Measurements from ENCODE around the gene CFAP46.
"Not testable (repeated sequence)": the region's sequence is repeated elsewhere in the genome, so short reads cannot be mapped to it uniquely, and the experiment has no call there.

Gene CFAP46

GRCh38 chr10:132826524-132827422 is 115.6 kb downstream of the CFAP46 start:
- no peak for DNase-seq (ENCODE audit: low spot score)

GRCh38 chr10:132825783-132826523 is 116.4 kb downstream of the CFAP46 start:
- not testable (repeated sequence) for DNase-seq (ENCODE audit: low spot score)

DNA sequence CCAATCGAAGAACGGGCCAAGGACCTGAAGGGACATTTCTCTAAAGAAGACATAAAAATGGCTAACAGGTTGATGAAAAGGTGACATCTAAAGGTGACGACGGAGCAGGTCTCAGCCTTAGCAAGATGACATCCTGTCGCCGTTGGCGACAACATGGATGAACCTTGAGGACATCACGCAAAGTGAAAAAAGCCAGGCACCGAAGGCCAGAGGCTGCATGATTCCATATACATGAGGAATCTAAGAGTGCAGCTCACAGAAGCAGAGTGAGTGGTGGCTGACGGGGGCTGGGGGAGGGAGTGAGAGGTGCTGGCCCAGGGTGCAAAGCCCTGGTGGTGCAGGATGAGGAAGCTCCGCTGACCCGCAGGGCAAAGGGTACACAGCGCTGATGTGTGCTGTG is 122.3 kb downstream of the CFAP46 start:
- no peak for DNase-seq (ENCODE audit: low spot score)

DNA sequence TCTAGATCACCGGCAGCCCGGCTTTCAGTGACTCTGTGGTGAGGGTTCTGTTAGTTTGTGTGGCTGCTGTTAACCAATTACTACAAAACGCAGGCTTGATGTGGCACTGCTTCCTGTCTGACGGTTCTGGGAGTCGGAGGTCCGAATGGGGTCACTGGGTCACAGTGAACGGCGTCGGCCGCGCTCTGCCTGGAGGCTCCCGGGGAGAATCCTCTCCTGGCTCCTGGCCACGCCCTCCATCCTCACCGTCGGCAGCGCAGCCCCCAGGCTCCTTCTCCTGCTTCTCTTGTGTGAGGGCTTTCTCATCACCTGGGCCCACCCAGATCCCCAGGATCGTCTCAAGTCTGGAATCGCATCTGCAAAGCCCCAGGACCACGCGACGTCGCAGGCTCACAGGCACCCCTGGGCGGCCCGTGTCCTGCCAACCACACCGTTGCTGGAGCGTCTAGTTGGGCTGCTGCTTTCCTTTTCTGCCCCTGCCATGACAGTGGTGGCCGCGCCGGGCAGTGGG is 124.6 kb downstream of the CFAP46 start:
- no peak for DNase-seq (ENCODE audit: low spot score)

DNA sequence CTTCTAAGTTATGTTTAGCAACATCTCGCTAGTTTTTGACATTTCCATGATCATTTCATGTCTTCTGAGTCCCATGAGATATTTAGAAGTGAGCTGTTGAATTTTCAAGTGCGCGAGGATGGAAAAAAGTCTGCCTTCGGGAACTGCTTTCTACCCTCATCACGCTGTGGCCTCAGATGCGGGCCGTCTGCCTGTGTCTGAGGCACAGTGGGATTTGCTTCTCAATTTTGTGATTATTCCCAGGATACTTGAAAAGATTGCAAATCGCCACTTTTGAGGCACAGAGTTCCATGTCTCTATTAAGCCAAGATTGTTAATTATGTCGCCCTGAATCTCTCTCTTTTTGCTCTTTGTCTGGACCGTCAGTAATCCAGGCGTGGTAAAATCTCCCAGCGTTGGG is 125.7 kb downstream of the CFAP46 start:
- no peak for DNase-seq (ENCODE audit: low spot score)

GRCh38 chr10:132815168-132815857 is 127.1 kb downstream of the CFAP46 start:
- DNase-seq (ENCODE audit: low spot score): no peak

DNA sequence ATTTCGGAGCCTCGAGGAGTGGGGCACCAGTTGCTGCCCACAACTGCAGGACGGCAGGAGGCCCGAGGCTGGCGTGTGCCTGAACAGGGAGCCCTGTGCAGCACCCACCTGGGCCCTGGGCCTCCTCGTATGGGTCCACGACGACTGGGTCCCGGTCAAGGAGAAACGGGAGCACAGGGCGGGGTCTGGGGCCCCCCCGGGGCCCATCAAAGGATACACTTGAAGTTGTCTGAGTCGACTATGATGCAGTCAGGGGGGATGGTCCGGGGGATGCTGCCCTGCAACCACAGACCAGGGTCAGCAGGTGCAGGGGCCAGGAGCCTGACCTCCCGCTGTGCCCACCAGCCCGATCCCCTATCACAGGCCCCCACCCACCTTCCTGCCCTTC is 127.9 kb downstream of the CFAP46 start:
- DNase-seq (ENCODE audit: low spot score): no peak

DNA sequence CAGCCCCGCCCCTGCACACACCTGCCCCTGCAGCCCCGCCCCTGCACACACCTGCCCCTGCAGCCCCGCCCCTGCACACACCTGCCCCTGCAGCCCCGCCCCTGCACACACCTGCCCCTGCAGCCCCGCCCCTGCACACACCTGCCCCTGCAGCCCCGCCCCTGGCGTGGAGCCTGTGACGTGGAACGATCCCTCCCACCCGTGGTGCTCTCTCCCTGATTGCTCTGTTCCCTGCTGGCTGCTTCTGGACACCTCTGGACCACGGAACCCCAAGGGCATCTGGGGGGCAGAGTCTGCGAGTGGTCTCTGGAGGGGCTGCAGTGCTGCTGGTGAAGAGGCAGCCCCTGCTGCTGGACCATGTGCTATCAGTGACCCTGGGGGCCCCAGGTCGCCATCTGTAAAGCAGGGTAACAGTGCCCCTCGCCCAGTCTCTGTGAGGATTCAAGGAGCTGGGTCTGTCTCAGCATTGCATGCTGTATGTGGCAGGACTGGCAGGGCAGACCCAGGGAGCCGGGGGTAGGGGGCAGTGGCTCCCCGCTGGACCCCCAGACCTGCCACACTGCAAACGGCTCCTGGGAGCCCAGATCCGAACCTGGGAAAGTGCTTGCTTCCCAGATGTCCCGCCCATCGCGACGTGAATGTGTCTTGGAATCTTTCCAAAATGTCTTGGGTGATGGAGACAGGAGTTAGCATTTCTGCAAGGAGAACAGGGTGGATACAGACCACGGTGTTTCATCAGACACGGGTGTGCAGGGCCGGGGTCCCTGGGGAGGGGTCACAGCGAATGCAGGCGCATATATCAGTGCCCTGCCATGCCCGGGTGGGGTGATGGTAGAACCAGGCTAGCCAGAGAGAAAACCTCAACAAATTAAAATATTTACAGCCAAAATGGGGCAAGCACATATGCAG is 128.6 kb downstream of the CFAP46 start:
- DNase-seq (ENCODE audit: low spot score): no peak

- DNase-seq (ENCODE audit: low spot score): no peak
Measured at GRCh38 chr10:132813001-132813401, 129.4 kb downstream of the CFAP46 start.

DNA sequence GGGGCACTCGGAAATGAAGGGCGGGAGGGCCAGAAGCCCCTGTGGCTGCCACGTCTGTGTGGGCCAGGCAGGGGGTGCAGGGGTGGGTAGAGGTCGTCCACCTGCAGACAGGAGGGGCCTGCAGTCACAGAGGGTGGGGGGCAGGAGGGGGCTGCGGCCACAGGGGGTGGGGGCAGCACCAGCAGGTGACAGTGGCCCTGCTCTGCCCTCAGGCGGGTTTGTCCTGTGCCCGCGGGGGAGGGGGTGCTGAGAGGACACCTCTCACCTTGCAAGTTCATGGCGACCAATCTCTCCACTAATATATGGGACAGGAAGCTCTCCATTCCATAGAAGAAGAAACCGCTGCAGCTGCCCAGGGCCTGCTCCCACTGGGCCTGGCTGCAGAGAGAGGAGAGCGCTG is 129.8 kb downstream of the CFAP46 start:
- DNase-seq (ENCODE audit: low spot score): peak; percentile 2

DNA sequence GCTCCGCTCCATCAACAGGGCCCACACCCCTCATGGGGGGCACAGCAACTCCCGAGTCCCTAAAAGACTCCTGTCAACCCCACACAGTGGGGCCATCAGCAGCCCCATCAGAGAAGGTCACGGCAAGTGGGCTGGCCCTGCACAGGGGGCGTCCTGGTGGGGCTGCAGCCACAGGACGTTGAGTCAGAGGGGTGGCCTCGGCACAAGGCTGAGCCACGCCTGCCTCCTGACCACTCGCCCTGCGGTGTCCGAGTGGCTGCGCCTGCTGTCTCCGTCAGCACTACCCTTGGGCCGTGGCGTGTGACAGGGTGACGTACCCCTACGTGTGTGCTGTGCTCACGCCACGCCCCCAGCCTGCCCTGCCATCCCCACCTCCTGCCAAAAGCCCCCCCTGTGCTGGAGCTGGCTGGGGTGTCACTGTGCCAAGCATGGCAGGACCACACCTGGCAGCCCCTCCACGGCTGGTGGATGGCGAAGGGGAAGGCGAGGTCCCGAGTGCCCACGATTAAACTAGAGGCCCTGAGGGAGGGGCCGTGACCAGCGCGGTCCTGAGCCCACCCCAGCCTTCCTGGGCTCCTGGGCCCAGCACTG is 130.4 kb downstream of the CFAP46 start:
- DNase-seq (ENCODE audit: low spot score): no peak

DNA sequence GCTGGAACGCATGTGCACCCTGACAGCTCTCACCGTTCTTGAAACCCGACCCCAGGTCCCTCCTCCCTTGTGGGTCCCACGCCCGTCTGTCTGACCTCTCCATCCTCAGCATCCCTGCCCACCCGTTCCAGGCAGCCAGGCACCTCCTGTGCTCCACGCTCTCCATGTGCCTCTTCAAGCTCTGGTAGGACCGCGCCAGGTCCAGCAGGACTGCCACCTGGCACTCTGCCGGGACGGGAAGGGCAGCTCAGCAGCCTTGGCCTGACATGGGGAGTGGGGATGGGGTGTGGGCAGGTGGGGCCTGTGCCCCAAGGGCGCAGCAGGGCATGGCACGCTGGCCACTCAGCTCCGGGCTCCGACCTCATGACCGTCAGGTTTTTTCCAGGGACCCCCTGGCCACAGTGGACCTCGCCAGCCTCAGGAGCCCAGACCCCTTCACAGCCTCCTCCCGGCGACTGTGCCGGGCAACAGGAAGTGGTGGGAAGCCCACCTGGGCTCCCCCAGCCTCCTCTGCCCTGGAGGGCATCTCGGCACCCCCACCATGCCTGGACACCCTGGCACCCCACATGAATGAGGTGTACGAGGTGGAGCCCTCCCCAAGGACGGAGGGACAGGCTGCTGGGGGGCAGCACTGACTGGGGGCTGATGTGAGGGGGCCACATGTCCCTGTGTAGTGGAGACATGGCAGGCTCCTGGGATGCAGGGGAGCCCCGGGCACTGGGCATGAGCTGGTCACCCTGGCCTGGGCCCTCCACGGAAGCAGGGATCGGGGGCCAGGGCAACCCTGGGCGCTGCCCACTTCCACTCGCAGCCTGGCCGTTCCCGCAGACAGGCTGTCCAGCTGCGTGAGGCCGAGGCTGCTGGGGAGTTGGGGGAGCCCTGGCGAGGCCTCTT is 131.3 kb downstream of the CFAP46 start:
- DNase-seq (ENCODE audit: low spot score): no peak

GRCh38 chr10:132810141-132810806 is 132.1 kb downstream of the CFAP46 start:
- no peak for DNase-seq (ENCODE audit: low spot score)

- DNase-seq (ENCODE audit: low spot score): no peak
Measured at GRCh38 chr10:132809232-132810140, 132.9 kb downstream of the CFAP46 start.

DNA sequence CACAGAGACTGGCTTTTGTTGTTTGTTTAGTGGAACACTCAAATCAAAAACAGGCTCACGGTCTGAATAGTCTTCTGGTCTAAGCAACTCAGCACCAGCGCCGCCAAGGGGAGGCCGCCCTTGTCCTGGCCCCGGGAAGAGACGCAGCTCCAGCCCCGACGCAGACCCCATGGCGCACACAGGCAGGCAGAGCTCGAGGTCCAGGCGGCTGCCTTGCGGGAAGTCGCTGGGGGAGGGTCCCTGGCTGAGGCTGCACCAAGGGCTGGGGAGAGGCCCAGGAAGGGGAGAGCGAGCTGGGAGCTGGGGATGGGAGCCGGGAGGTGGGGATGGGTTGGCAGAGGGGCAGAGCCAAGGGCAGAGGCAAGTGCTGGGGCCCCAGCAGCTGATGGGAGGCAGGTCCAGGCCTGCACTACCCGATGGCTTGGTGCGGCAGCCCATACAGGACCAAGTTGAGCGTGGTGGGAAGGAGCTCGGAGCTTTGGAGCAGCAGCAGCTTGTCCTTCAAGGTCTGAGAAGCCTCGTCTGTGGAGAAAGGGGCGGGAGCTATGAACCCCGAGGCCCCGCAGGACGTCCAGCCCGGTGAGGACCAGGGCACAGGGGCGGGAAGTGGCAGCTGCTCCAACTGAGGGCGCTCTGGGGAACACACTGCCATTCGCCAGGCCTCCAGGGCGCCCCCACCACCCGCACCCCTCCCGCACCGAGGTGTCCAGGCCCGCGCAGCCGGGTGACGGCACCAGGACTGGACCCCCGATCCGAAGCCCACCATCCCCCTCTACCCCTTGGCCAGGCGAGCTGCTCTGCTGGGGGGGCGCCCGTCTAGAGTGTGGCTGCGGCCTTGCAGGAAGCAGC is 133.8 kb downstream of the CFAP46 start:
- no peak for DNase-seq (ENCODE audit: low spot score)

- DNase-seq (ENCODE audit: low spot score): no peak
Measured at GRCh38 chr10:132807621-132808049, 134.7 kb downstream of the CFAP46 start.

DNA sequence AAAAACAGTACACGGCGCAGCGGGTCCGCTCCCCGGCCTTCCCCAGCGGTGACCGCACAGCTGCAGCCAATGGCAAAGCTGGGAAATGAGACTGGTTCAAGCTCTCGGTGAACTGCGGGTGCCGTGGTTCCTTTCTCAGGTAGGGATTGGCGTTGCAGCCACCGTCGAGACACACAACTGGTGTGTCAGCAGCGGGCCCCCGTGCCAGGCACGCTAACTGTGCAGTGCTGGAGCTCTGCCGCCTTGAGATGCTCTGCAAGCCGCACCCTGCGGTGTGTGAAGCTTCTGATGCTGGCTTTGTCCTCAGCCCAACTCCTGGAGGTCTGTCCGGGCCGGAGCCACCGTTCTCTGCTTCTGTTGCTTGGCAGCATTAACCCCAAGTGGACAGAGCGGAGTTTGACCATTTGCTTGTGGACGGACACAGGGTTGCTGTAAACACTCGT is 135.8 kb downstream of the CFAP46 start:
- no peak for DNase-seq (ENCODE audit: low spot score)

All from SW480 (cell line).